ENCODE data around the gene TMEM176B.
A peak's percentile ranks its signal among the peaks of the same experiment; 100 is the strongest.

DNA sequence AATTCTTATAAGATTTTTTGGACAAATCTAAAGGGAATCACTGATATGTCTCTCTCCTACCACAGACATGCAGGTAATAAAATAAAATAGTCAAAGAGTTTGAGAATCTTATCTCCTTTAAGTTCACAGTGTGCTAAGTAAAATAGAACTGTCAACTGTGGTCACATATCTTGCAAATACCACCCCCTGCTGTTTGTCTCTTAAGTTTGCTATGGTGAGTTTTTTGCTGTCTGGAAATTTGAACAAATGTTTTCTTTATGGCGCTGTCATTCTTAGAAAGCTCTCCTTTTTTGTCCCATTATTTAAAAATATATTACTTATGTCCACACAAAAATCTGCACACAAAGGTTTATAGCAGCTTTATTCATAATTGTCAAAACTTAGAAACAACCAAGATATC, 43.3 kb downstream of the TMEM176B start:
- TF ChIP-seq, protein P1, sequence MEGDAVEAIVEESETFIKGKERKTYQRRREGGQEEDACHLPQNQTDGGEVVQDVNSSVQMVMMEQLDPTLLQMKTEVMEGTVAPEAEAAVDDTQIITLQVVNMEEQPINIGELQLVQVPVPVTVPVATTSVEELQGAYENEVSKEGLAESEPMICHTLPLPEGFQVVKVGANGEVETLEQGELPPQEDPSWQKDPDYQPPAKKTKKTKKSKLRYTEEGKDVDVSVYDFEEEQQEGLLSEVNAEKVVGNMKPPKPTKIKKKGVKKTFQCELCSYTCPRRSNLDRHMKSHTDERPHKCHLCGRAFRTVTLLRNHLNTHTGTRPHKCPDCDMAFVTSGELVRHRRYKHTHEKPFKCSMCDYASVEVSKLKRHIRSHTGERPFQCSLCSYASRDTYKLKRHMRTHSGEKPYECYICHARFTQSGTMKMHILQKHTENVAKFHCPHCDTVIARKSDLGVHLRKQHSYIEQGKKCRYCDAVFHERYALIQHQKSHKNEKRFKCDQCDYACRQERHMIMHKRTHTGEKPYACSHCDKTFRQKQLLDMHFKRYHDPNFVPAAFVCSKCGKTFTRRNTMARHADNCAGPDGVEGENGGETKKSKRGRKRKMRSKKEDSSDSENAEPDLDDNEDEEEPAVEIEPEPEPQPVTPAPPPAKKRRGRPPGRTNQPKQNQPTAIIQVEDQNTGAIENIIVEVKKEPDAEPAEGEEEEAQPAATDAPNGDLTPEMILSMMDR (conservative IDR thresholded peaks at IDR 0.05; ENCODE audit: low read depth, low read length) = peak; percentile 46
- no peak for TF ChIP-seq EZH2 (IDR thresholded peaks at IDR 0.05; ENCODE audit: borderline replicate concordance, low read depth, low read length, poor library complexity, severe bottlenecking)

Measured in A673 (cell line).